GM19467 (cell line): ENCODE data around the gene KRTAP10-3.
"Not testable (repeated sequence)": the region's sequence is repeated elsewhere in the genome, so short reads cannot be mapped to it uniquely, and the experiment has no call there.

Experiments used
- ATAC-seq: cut with Tn5 transposase; IDR thresholded peaks from one replicate; pipeline ENCODE4 v1.9.1; 2021; ENCODE audit warnings: mild to moderate bottlenecking, moderate library complexity; ENCODE audit not compliant: unreplicated experiment

Gene KRTAP10-3

DNA sequence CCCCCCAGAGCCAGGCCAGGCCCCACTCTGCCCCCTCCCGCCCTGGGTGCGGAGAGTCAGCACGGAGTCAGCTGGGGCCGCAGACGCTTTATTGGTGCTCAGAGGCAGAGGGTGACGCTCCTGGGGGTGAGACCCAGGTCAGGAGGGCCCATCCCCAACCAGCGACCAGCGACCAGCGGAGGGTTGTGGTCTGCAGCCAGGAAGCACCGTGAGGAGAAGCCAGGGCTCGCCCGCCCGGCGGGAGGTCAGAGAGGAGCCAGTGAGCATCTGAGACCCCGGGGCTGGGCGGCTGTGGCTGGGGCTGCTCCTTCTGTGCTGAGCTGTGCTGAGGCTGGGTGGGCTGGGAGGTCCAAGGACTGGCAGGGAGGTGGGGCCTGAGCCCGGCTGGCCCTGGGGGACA is 8.3 kb downstream of the KRTAP10-3 start:
- not testable (repeated sequence) for ATAC-seq

DNA sequence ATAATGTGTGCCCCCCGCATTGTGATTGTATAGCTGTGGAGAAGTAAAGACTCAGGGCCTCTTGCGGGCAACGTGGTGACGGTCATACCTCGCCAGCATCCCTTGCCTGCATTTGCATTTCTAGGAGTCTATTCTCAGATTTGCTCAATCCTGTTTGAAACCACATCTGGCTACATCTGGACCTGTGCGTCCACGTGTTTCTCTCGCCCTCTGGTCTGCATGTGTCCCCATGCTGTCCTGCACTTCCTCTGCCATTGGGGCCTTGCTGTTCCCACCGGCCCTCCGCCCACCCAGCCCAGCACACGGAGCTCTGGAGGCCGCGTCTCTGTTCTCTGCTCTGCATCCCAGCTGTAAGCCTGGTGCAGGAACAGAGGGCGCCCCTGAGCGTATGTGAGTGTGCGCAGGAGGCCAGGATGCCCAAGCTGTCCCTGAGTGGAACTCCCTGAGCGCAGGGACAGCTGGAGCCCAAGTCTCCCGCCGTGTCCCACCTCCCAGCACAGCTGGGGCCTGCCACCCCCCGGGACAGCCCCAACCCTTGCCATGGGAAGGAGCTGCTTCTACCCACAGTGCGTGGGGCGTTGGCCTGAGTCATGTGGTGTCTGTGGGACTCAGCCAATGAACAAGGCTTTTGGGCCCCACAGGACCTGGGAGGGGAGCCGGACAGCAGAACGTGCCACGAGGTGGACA is 8.9 kb downstream of the KRTAP10-3 start:
- ATAC-seq: no peak

DNA sequence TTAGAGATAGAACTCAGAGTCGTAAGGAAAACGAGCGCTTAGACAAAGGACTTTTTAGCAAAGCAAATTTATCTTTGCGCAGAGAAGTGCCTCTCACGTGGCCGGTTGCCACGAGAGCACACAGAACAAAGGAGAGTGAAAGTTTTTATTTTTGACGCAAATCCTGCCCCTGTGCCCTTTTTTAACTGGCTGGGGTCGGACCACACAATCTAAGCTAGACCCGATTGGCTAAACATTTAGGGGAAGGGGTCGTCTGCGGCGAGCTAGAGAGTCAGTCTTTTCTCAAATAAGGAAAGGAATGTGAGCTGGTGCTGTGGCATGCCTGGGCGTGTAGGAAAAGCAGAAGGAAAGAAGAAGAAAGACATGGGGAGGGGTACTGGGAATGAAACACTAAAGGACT is 9.7 kb downstream of the KRTAP10-3 start:
- no peak for ATAC-seq

DNA sequence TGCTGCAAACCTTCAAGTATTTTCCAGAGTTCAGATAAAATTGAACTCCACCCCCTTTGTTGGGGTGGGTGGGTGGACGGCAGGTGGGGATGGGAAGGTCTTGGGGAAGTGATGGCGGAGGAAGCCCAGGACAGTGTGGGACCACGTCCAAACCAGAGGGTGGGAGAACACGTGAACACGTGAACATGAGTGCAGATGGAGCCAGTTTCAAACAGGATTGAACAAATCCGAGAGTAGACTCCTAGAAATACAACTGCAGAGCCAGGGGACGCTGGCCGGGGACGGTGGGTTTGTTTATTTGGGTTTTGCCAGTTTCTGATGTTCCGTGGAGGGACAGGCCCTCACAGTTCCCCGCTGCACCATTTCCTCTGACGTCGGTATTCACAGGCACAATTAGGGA is 10.2 kb downstream of the KRTAP10-3 start:
- ATAC-seq: no peak

DNA sequence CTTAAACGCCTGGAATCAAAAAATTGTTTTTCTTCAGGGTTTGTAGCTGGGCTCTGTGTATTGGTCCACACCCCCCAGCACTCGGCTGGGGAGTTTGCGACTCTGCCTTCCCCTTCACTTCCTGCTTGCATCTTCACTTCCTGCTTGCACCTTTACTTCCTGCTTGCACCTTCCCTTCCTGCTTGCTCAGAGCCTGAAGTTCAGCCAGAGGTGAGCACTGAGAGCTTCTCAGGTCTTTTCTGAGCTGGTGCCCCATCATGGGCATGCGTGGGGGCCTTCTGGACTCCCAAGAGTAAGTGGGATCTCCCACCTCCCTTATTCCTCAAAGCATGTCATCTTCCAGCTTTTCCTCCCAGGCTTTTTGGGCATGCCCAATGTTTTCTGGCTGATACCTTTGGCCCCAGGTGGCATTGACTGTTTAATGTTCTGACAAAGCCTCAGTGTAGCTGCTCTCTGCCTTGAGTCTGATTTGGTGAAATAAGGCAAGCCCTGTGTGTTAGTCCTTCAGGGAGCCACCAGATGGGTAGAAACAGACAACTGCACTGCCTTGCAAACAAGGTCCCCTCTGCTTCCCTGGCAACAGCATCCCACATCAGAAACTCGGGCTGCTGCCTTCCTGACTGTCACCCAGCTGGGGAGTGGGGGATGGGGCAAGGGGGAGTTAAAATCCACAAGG is 10.8 kb downstream of the KRTAP10-3 start:
- ATAC-seq: no peak

DNA sequence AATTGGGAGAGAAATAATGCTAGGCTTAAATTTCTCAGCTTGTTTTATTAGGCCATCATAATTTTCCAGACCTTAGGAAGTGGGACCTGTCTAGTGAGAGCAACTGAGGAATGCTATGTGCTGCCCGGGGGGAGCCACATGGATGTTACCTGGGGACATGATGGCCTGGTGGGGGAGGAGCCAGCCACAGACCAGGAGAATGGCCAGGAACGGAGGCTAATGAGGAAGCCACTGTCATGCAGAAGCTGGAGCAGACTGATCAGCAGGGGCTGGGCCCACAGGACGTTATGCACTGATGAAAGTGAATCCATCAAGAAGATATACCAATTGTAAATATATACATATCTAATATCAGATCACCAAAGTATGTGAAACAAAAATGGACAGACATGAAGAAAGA is 14.0 kb downstream of the KRTAP10-3 start:
- ATAC-seq: no peak

DNA sequence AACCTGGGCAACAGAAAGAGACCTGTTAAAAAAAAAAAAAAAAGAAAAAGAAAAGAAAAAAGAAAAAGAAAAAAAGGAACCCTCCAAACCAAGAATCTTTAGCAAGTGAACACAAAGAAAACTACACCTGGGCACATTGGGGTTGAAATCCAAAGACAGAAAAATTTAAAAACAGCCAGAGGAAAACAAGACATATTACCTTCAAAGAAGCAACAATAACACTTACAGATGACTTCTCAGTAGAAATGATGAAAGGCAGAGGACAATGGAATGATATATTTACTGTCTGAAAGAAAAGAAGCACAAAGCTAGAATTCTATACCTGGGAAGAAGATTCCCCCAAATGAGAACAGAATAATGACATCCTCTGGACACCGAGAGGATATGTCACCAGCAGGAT is 15.9 kb downstream of the KRTAP10-3 start:
- no peak for ATAC-seq

DNA sequence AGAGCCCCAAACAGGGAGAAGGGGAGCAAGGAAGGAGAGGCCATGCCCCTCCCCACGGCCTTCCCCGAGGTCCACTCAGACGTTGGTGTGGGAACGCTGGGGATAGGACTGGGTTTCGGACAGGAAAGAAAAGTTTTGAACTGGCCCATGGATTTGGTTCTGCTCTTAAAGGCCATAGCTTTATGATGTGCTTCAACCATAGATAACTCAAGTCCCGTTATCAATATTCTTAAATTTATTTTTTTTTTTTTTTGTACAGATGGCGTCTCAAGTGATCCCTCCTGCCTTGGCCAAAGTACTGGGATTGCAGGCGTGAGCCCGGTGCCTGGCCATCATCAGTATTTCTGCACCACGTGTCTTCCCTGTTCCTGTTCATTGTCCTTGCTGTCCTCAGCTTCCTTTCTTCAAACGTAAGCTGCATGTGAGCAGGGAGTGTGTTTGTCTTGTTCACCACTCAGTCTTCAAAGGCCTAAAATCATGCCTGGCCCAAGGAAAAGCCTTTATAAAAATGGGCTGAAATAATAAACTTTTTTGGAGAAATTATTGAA is 17.8 kb downstream of the KRTAP10-3 start:
- no peak for ATAC-seq

DNA sequence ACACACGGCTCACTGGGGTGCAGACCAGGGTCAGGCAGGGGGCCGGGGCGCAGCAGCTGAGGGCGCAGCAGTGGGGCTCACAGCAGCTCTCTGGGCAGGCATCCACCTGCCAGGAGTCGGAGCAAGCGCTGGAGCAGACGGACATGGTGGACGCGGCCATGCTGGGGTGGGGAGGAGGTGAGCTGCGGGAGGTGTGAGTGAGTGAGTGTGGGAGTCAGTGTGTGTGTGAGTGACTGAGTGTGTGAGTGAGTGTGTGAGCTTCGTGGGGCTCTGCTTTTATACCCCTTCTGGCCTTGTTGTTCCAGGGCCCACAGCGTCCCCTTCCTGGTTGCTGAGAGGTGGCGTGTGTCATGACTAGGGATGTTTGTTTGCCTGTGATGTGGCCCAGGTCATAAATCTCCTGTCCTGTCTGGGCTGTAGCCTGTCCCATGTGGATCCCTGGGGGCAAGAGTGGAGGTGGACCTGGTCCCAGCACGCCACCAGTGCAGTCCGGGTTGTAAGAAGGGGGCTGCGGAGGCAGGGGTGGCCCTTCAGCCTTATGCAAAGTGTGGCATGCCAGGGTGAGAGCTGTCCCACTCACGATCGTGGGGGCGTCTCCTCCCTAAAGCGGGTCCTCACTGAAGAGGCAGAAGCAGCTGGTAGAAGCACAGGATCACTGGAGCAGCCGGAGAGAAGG is 18.5 kb downstream of the KRTAP10-3 start, which contains the start of gene KRTAP10-1:
Gene KRTAP10-1, minus strand, starts transcription at position 205 of the 676 bp plus-strand sequence. Its CDS starts 45 bp downstream, at position 160.
- ATAC-seq: no peak

DNA sequence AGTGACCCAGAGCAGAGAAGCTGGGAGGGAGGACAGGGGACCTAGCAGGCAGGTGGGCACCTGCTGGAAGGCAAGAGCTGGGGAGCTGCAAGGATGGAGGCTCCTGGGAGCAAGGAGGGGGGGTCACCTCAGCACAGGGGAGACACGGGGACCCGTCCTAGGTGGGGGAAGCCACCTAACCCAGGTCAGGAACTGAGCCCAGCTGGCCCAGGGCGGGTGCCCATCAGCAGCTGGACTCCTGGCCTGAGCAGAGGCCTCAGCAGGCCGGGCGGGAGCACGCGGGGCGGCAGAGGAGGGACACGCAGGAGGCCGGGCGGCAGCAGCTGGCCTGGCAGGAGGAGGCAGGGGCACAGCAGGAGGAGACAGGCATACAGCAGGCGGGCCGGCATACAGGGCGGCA is 19.5 kb downstream of the KRTAP10-3 start:
- no peak for ATAC-seq

DNA sequence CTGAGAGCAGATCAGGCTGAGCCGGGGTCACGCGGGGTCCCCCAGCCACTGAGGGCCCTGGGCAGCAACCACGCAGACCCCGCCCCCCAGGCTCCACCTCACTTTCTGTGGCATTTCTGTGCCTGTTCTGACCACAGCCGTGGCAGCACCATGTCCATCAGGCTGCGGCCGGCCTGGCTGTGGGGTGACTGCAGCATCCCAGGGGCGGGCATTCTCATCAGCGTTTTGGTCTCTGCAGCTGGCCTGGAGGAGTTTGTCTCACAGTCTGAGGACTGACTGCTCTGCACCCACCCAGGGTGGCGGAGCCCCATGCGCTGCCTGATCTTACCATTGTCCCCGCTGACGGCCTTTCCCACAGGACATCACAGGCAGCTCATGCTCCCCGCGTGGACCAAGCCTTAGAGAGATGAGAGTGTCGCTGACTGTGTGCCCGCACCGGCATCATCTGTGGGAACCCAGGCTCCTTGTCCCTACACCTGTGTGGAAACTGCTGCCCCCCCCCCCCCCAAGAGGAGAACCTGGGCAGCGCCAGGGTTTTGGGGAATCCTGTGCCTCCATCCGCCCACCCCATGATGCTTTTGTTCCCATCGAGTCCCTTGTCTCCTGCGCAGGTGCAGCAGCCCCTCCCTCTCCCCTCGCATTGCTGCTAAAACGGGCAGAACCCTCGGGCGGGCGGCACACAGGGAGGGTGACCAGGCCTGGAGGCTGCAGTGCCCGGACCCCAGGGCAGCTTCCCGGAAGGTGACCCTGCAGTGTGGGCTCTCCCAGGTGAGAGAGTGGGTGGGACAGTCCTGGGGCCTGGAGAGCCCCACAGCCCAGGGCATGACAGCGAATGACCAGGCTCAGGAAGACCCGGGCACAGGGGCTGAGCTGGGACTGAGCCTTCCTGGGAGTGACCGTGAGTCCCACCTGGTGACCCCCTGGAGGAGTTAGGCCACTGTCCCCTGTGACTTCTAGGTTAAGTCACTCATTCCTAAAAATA is 20.4 kb downstream of the KRTAP10-3 start:
- ATAC-seq: no peak

DNA sequence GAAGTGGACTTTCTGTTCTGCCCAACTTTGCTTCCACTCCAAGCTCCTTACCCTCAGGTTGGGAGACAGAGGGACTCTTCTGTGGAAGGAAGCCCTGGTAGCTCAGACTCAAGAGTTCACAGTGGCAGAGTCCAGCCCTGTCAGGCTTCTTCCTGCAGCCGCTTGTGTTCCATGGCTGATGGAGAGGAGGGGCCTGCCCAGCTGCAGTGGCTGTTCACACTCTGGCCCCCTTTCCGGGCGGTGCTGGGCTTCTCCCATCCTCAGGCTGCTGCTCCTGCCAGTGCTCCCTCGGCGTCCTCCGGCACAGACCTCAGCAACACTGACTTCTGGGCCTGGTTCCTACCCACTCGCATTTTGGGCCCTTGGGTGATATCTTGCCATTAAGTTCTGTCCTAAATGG is 22.6 kb downstream of the KRTAP10-3 start:
- no peak for ATAC-seq

DNA sequence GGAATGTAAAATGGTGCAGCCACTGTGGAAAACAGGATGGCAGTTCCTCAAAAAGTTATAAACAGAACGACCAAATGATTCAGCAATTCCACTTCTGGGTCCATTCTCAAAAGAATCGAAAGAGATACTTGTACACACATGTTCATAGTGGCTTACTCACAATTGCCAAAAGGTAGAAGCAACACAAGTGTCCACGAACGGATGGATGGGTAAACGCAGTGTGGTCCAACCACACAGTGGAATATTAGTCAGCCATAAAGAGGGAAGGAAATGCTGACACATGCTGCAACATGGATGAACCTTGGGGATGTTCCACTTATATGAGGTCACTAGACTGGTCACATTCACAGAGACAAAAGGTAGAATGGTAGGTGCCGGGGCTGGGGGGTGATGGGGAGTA is 23.9 kb downstream of the KRTAP10-3 start:
- ATAC-seq: no peak

DNA sequence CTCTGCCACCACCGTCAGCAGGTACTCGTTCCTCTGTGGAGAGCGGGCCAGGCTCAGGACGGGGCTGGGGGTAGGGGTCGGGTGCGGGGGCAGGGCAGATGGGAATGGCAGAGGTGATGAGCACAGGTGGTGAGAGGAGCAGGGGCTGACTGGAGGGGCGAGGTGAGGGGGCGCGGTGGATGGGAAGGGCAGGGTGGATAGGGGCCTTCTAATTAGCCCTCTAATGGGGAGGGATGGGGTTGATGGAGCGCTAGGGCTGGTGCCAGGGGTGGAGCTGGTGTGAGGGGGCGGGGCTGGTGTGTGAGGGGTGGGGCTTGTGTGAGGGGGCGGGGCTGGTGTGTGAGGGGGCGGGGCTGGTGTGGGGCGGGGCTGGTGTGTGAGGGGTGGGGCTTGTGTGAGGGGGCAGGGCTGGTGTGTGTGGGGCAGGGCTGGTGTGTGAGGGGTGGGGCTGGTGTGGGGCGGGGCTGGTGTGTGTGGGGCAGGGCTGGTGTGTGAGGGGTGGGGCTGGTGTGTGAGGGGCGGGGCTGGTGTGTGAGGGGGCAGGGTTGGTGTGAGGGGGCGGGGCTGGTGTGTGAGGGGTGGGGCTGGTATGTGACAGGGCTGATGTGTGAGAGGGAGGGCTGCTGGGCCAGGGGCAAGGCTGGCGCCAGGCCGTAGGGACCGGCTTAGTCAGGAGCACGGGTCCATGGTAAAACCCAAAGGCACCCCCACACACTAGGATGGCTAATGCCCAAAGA is 24.5 kb downstream of the KRTAP10-3 start:
- no peak for ATAC-seq

DNA sequence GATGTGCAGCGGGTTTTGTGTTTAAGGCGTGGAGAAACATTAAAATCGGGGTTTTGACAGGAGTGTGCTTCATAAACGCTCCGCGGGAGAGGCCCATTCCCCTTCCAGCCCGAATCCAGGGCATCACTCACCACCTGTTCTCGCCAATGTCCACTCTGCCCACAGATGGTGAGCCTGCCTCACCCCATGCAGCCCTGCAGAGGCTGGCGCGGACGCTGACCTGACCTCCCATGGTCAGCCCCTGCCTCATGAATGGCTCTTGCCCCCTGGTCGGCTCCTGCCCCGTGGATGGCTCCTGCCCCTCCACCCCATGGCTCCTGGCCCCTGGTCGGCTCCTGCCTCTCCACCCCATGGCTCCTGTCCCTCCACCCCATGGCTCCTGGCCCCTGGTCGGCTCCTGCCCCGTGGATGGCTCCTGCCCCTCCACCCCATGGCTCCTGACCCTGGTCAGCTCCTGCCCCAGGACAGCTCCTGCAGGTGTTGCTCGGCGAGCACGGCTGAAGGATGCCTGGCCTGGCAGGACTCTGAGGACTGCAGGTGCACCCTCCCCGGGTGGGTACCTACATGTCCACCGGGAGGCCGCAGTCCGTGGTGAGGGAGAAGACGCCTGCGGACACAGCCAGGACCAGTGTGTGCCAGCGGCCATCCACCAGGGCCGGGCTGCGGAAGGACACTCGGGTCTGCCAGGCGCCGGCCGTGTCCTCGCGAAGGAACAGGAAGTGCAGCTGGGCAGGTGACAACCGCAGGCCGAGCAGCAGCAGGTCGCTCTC is 25.3 kb downstream of the KRTAP10-3 start:
- no peak for ATAC-seq

DNA sequence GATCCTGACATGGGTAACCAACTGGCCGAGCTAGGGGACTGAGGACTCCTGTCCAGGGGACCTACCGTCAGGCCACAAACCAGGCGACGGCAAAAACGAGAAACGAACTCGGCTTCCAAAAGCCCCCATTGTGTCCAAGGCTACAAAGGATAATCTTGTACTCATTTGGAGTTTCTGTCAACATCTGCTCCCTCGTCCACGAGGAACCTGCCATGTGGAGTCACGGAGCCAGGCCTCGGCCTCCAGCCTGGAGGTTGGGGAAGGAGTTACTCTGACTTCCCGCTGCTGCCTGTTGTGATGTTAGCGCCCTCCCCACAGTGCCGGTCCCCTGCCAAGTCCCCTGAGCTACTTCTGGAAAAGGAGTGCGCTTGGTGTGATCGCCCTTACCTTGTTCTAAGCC is 25.9 kb downstream of the KRTAP10-3 start:
- ATAC-seq: no peak

DNA sequence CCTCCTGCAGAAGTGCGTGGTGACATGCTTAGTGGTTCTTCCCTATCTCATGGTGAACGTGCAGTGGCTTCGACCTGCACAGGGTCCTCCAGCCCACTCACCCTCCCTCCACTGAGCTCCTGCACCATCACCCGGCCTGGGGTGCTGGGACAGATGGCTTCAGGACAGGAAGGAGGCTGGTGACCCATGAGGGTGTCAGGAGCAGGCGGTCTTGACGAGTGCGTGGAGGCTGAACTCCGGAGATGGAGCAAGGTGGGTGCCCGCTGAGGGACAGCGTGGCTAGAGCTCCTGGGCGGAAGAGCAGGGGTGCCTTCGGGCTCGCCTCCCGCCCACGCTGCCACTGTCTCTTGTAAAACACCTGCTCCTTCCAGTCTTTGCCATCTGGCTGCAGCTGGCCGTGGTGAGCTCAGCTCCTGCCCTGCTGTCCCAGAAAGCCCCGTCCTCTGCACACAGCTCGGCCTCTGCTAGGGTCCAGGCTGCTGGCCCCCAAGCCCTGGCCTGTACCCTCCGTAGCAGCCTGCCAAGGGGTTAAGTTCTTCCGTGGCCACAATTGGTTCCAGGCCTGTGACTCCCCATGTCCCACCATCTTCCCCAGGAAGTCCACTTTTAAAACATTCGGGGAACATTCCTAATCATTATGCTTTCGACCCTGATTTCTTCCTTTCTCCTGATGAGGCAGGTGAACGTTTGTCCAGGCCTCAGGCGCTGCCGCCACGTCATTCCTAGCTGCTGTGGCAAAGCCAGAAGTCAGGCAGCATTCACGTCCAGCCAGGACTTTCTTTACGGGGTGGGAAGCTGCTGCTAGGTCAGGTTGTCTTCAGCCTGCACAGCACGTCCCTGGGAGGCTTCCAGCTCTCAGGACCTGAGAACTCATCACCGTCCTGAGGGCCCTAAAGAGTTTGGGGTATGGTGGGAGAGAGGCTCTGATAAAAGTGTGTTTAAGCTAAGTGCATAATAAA is 26.7 kb downstream of the KRTAP10-3 start:
- no peak for ATAC-seq
